Neural crest cell (in vitro differentiated cells): Measurements from ENCODE around the gene SH2D3C. TPM values are rescaled to one million over a fixed set of nuclear protein-coding genes. Genes with fewer than 3 reads are reported as not detected.

Experiments
- DNase-seq: peaks from one replicate; pipeline ENCODE4 v3.0.0; 2021; ENCODE audit warnings: low read depth, mixed read lengths, low spot score
- H3K27ac Mint-ChIP-seq: one replicate; pipeline ENCODE4 v1.8.0; 2021; ENCODE audit warnings: mild to moderate bottlenecking, mixed read lengths; ENCODE audit not compliant: unreplicated experiment
- H3K27me3 Mint-ChIP-seq: 2 replicates; pipeline ENCODE4 v1.8.0; 2021; ENCODE audit warnings: low read depth, mild to moderate bottlenecking, mixed read lengths
- H3K36me3 Mint-ChIP-seq: 2 replicates; pipeline ENCODE4 v1.8.0; 2021; ENCODE audit warnings: low read depth, mild to moderate bottlenecking, mixed read lengths
- H3K4me1 Mint-ChIP-seq: 2 replicates; pipeline ENCODE4 v1.8.0; 2021; ENCODE audit warnings: mixed read lengths
- H3K4me3 Mint-ChIP-seq: one replicate; pipeline ENCODE4 v1.8.0; 2021; ENCODE audit warnings: mild to moderate bottlenecking, mixed read lengths
- H3K9me3 Mint-ChIP-seq: 2 replicates; pipeline ENCODE4 v1.8.0; 2021; ENCODE audit warnings: mixed read lengths
- CTCF ChIP-seq: fragments of 200-600 bp; sonication (generic); conservative IDR thresholded peaks from 2 replicates; pipeline ENCODE4 v1.5.0; 2021; ENCODE audit warnings: antibody characterized with exemption, mild to moderate bottlenecking
- total RNA-seq: library from RNA; stranded (reverse); gene quantifications from 2 replicates; pipeline ENCODE4 v1.2.1, GENCODE V29; 2021

Gene SH2D3C
- total RNA-seq, 1 donor from 2014 or later = 7.2 TPM

GRCh38 chr9:127796225-127796813, 17.9 kb upstream of the SH2D3C start:
- H3K27ac Mint-ChIP-seq = no peak overlapping the region
- no peak for DNase-seq

GRCh38 chr9:127794001-127794791, 15.7 kb upstream of the SH2D3C start:
- no peaks in the 10 kb centered on the region for H3K27me3 Mint-ChIP-seq
- peaks cover 6% of the 10 kb centered on the region for H3K4me1 Mint-ChIP-seq
- H3K36me3 Mint-ChIP-seq = peaks cover 12% of the 10 kb centered on the region
- H3K9me3 Mint-ChIP-seq = no peaks in the 10 kb centered on the region
- no peak overlapping the region for H3K27ac Mint-ChIP-seq
- no peak for DNase-seq
- no peak overlapping the region for H3K4me3 Mint-ChIP-seq
- TF ChIP-seq CTCF = no peak

More at GRCh38 chr9:127796225-127796813, 17.9 kb upstream of the SH2D3C start:
- Mint-ChIP-seq H3K4me1 (peaks cover 6% of the 10 kb centered on the region), H3K4me3 (peak overlapping the region; percentile 28), H3K36me3 (peaks cover 3% of the 10 kb centered on the region), H3K27me3 (no peaks in the 10 kb centered on the region), H3K9me3 (no peaks in the 10 kb centered on the region)
- TF ChIP-seq CTCF = no peak

DNA sequence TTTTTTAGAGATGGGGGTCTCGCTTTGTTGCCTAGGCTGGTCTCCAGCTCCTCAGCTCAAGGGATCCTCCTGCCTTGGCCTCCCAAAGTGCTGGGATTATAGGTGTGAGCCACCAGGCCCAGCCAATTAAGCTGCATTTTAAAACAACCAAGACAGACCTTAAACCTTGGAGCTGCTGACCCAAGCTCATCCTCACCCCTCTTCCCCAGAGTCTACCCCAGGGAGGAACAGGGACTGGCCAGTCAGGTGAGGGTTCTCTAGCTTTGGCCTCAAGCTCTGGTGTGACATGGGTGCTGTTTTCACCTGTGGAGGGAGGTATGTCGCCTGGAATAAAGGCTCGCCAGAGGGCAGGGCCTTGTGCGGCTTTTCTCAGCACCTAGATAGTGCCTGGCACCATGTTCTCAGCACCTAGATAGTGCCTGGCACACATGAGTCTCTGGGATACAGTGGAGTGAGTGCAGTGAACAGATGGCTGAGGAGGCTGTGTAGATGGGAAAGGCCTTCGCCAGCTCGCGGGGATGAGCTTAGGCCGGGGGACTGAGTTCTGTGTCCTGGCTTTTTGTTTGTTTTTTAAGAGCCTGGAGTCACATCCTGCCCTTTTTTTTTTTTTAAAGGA, 14.7 kb upstream of the SH2D3C start:
- peak overlapping the region; percentile 41 for H3K4me3 Mint-ChIP-seq
- no peak for TF ChIP-seq CTCF
- H3K9me3 Mint-ChIP-seq = no peaks in the 10 kb centered on the region
- DNase-seq = no peak
- peaks cover 14% of the 10 kb centered on the region for H3K36me3 Mint-ChIP-seq
- no peak overlapping the region for H3K27ac Mint-ChIP-seq
- H3K4me1 Mint-ChIP-seq = peaks cover 6% of the 10 kb centered on the region
- H3K27me3 Mint-ChIP-seq = no peaks in the 10 kb centered on the region

DNA sequence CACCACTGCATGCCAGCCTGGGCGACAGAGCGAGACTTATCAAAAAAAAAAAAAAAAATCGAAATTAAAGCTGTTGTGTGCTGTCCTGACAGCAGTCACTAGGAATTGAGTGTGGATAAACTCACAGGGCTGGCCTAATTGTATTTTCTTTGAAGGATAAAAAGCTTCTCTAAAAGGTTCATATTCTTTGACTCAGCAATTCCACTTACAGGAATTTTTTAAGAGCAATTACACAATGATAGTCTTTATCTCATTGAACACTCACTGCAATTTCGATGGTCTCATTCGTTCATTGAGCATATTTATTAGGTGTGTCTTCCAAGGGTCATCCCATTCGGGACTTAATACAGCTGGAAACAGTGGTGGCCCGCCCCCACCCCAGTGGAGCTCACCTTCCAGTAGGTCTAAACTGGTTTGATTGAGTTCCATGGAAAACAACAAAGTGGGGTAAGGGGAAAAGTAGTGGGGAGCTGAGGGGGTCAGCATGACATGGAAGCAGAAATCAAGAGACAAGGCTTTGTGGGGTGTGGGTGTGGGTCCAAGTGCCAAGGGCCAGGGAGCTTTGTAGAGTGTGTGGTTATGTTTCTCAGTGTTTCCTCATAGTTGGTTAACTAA, 14.1 kb upstream of the SH2D3C start:
- Mint-ChIP-seq H3K36me3 (peaks cover 14% of the 10 kb centered on the region), H3K4me3 (no peak overlapping the region), H3K27ac (no peak overlapping the region), H3K27me3 (no peaks in the 10 kb centered on the region), H3K9me3 (no peaks in the 10 kb centered on the region), H3K4me1 (peaks cover 9% of the 10 kb centered on the region)
- no peak for DNase-seq
- no peak for TF ChIP-seq CTCF

DNA sequence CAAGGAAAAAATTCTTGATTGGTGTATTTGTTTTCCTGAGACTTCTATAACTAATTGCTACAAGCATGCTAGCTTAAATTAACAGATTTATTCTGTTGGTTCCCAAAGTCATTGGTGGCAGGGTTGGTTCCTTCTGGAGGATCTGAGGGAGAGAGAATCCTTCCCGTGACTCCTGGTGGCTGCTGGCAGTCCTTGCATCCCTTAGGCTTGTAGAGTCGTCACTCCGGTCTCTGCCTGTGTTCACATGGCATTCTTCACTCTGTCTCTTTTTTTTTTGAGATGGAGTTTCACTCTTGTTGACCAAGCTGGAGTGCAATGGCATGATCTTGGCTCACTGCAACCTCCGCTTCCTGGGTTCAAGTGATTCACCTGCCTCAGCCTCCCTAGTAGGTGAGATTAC, 12.6 kb upstream of the SH2D3C start:
- DNase-seq = no peak
- Mint-ChIP-seq H3K4me3 (peak overlapping the region; percentile 34), H3K27ac (no peak overlapping the region), H3K36me3 (peaks cover 16% of the 10 kb centered on the region), H3K9me3 (no peaks in the 10 kb centered on the region), H3K27me3 (no peaks in the 10 kb centered on the region), H3K4me1 (peaks cover 15% of the 10 kb centered on the region)
- TF ChIP-seq CTCF = peak; percentile 30
